CD14-positive monocyte (primary cell): ENCODE data around the gene SLC35E1. TPM values are rescaled to one million over a fixed set of nuclear protein-coding genes. Genes with fewer than 3 reads are reported as not detected.

Experiments used
- DNase-seq, 3 donors: peaks; one replicate each; pipeline ENCODE4 v3.0.0-alpha.2; 2011 to 2022
- H2AFZ ChIP-seq: 2 replicates; pipeline ENCODE4 v1.6.0; 2012; ENCODE audit warnings: mild to moderate bottlenecking, low read depth, low read length, inconsistent platforms; ENCODE audit not compliant: insufficient read depth, poor library complexity, severe bottlenecking
- H3K27ac ChIP-seq, 2 donors: 1 replicate in 1 of 2; 2 replicates in 1 of 2; pipeline ENCODE4 v1.5.1; 2012 to 2013; ENCODE audit warnings: low read length in 2 of 2, control low read depth in 1 of 2, inconsistent platforms in 1 of 2, low read depth in 1 of 2, mild to moderate bottlenecking in 1 of 2
- H3K27me3 ChIP-seq, 2 donors: one replicate each; pipeline versions ENCODE4 v1.6.0 to v1.6.1; 2011 to 2013; ENCODE audit warnings: low read length in 2 of 2; ENCODE audit not compliant: control insufficient read depth in 2 of 2, insufficient read depth in 2 of 2
- H3K36me3 ChIP-seq, 2 donors: replicated peaks in 1 of 2; 1 replicate in 1 of 2; 2 replicates in 1 of 2; pipeline versions ENCODE4 v1.5.1 to v1.6.1; 2012 to 2013; ENCODE audit warnings: low read length in 2 of 2, control low read depth in 1 of 2, inconsistent platforms in 1 of 2, mild to moderate bottlenecking in 1 of 2; ENCODE audit not compliant: insufficient read depth in 2 of 2, control insufficient read depth in 1 of 2
- H3K4me1 ChIP-seq, 2 donors: 1 replicate in 1 of 2; 2 replicates in 1 of 2; pipeline versions ENCODE4 v1.5.1 to v1.6.1; 2012 to 2013; ENCODE audit warnings: low read length in 2 of 2, control low read depth in 1 of 2, inconsistent platforms in 1 of 2, mild to moderate bottlenecking in 1 of 2, moderate library complexity in 1 of 2; ENCODE audit not compliant: insufficient read depth in 2 of 2, control insufficient read depth in 1 of 2
- H3K4me2 ChIP-seq: replicated peaks from 2 replicates; pipeline ENCODE3; 2012; ENCODE audit warnings: low read length, moderate library complexity, mild to moderate bottlenecking; ENCODE audit not compliant: poor library complexity, severe bottlenecking; ENCODE audit errors: extremely low read depth
- H3K4me3 ChIP-seq, 3 experiments: fragments of 200-600 bp in 1 of 3; sonication (generic) in 1 of 3; replicated peaks in 1 of 3; 1 replicate in 2 of 3; 2 replicates in 1 of 3; pipeline ENCODE4 v1.5.1; 2011 to 2013; ENCODE audit warnings: low read length in 3 of 3, mild to moderate bottlenecking in 3 of 3, control low read depth in 2 of 3, low read depth in 2 of 3, inconsistent platforms in 1 of 3, moderate library complexity in 1 of 3
- H3K79me2 ChIP-seq: 2 replicates; pipeline ENCODE4 v1.6.0; 2012; ENCODE audit warnings: mild to moderate bottlenecking, control low read depth, inconsistent platforms, low read length, moderate library complexity; ENCODE audit not compliant: insufficient read depth
- H3K9ac ChIP-seq: 2 replicates; pipeline ENCODE4 v1.6.0; 2017; ENCODE audit warnings: low read length, mild to moderate bottlenecking; ENCODE audit not compliant: insufficient read depth, poor library complexity, severe bottlenecking
- H3K9me3 ChIP-seq, 2 donors: replicated peaks in 1 of 2; 1 replicate in 1 of 2; 2 replicates in 1 of 2; pipeline versions ENCODE4 v1.5.1 to v1.6.1; 2012 to 2013; ENCODE audit warnings: low read length in 2 of 2, control low read depth in 1 of 2; ENCODE audit not compliant: control insufficient read depth in 1 of 2, insufficient read depth in 1 of 2
- H4K20me1 ChIP-seq: 2 replicates; pipeline ENCODE4 v1.6.0; 2012; ENCODE audit warnings: mild to moderate bottlenecking, low read length, control low read depth, moderate library complexity; ENCODE audit not compliant: insufficient read depth
- H3K27ac Mint-ChIP-seq, 7 donors: one replicate each; pipeline ENCODE4 v1.8.0; 2020; ENCODE audit warnings: mild to moderate bottlenecking in 7 of 7, mixed read lengths in 7 of 7, moderate library complexity in 6 of 7, inconsistent platforms in 2 of 7
- H3K27me3 Mint-ChIP-seq, 3 donors: one replicate each; pipeline ENCODE4 v1.8.0; 2021 to 2022; ENCODE audit warnings: low read depth in 3 of 3, mild to moderate bottlenecking in 3 of 3, mixed read lengths in 3 of 3, moderate library complexity in 3 of 3, inconsistent platforms in 1 of 3
- H3K36me3 Mint-ChIP-seq, 2 donors: one replicate each; pipeline ENCODE4 v1.8.0; 2020; ENCODE audit warnings: mixed read lengths in 2 of 2, inconsistent platforms in 1 of 2, mild to moderate bottlenecking in 1 of 2
- H3K4me1 Mint-ChIP-seq: one replicate; pipeline ENCODE4 v1.8.0; 2020; ENCODE audit warnings: mild to moderate bottlenecking, mixed read lengths
- H3K4me3 Mint-ChIP-seq, 2 donors: one replicate each; pipeline ENCODE4 v1.8.0; 2020; ENCODE audit warnings: mild to moderate bottlenecking in 2 of 2, mixed read lengths in 2 of 2, moderate library complexity in 1 of 2
- H3K9me3 Mint-ChIP-seq, 7 donors: one replicate each; pipeline ENCODE4 v1.8.0; 2020 to 2022; ENCODE audit warnings: mixed read lengths in 7 of 7, mild to moderate bottlenecking in 6 of 7, moderate library complexity in 6 of 7, inconsistent platforms in 2 of 7
- WGBS: methylation state at CpG from one replicate; pipeline ENCODE4 v1.1.5; 2013; ENCODE audit warnings: missing lambda C conversion rate; ENCODE audit not compliant: insufficient coverage; 5-methylcytosine and 5-hydroxymethylcytosine counted together
- intact Hi-C, 2 donors: fragments of 100-400 bp; cut with micrococcal nuclease; formaldehyde crosslinking; loops; one replicate each; pipeline versions ENCODE4 v1.15.0 to v1.15.1; 2023
- polyA plus RNA-seq, 3 donors: library from polyadenylated mRNA; depleted of rRNA in 1 of 3; unstranded in 2 of 3; stranded (reverse) in 1 of 3; fragments of 300-500 nt in 2 of 3; fragments of >200 nt in 1 of 3; fragmentation: Illumina TruSeq in 2 of 3; gene quantifications; 1 replicate in 2 of 3; 2 replicates in 1 of 3; pipeline ENCODE4 v1.2.3, GENCODE V29; 2012 to 2021
- TF ChIP-seq, protein P1 (sequence below): fragments of 200-600 bp; IDR thresholded peaks from one replicate; pipeline ENCODE4 v1.8.0; 2022; ENCODE audit warnings: antibody characterized with exemption, mild to moderate bottlenecking

The SLC35E1 gene
- polyA plus RNA-seq, 3 donors: 12.1 to 28.8 (median 13.5) TPM

GRCh38 chr19:16524991-16525734 is 47.1 kb downstream of the SLC35E1 start:
- no peaks in the 10 kb centered on the region for H3K27me3 Mint-ChIP-seq
- intact Hi-C loops: no loop called here

GRCh38 chr19:16522559-16523377 is 49.4 kb downstream of the SLC35E1 start:
- DNase-seq: no peak
- no peaks in the 10 kb centered on the region for H3K79me2 ChIP-seq
- Mint-ChIP-seq H3K27ac (peak overlapping the region in 1 of 7 donors; percentile 40), H3K4me1 (no peaks in the 10 kb centered on the region), H3K9me3 (peaks cover 0 to 4% (median 0%) of the 10 kb centered on the region in 7 donors), H3K4me3 (no peak overlapping the region), H3K27me3 (no peaks in the 10 kb centered on the region), H3K36me3 (peaks cover 76 to 99% of the 10 kb centered on the region in 2 donors)
- no peaks in the 10 kb centered on the region for H3K27me3 ChIP-seq
- no peak overlapping the region for H3K4me2 ChIP-seq
- peaks cover 20% of the 10 kb centered on the region for H4K20me1 ChIP-seq
- intact Hi-C loops: no loop called here
- H3K36me3 ChIP-seq: peaks cover 89 to 97% of the 10 kb centered on the region in 2 donors
- 95% methylated on average over 22 of the region's 25 CpGs for WGBS
- no peak overlapping the region for H3K9ac ChIP-seq
- TF ChIP-seq, protein P1, sequence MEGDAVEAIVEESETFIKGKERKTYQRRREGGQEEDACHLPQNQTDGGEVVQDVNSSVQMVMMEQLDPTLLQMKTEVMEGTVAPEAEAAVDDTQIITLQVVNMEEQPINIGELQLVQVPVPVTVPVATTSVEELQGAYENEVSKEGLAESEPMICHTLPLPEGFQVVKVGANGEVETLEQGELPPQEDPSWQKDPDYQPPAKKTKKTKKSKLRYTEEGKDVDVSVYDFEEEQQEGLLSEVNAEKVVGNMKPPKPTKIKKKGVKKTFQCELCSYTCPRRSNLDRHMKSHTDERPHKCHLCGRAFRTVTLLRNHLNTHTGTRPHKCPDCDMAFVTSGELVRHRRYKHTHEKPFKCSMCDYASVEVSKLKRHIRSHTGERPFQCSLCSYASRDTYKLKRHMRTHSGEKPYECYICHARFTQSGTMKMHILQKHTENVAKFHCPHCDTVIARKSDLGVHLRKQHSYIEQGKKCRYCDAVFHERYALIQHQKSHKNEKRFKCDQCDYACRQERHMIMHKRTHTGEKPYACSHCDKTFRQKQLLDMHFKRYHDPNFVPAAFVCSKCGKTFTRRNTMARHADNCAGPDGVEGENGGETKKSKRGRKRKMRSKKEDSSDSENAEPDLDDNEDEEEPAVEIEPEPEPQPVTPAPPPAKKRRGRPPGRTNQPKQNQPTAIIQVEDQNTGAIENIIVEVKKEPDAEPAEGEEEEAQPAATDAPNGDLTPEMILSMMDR: no peak
- no peak overlapping the region for H3K27ac ChIP-seq
- no peaks in the 10 kb centered on the region for H3K9me3 ChIP-seq
- no peak overlapping the region for H2AFZ ChIP-seq
- no peak overlapping the region for H3K4me3 ChIP-seq
- H3K4me1 ChIP-seq: no peaks in the 10 kb centered on the region

More at GRCh38 chr19:16524991-16525734, 47.1 kb downstream of the SLC35E1 start:
- Histone ChIP-seq H3K4me2 (no peak overlapping the region), H3K9ac (no peak overlapping the region), H3K27me3 (no peaks in the 10 kb centered on the region), H3K4me1 (no peaks in the 10 kb centered on the region), H3K9me3 (no peaks in the 10 kb centered on the region), H3K27ac (no peak overlapping the region), H3K79me2 (no peaks in the 10 kb centered on the region), H3K4me3 (no peak overlapping the region), H4K20me1 (peaks cover 18% of the 10 kb centered on the region), H2AFZ (no peak overlapping the region), H3K36me3 (peaks cover 93 to 97% of the 10 kb centered on the region in 2 donors)
- Mint-ChIP-seq H3K4me3 (no peak overlapping the region), H3K4me1 (no peaks in the 10 kb centered on the region), H3K36me3 (peaks cover 72 to 99% of the 10 kb centered on the region in 2 donors), H3K27ac (no peak overlapping the region), H3K9me3 (peaks cover 0 to 4% (median 0%) of the 10 kb centered on the region in 7 donors)
- WGBS: 96% methylated on average over 42 of the region's 54 CpGs
- no peak for DNase-seq
- TF ChIP-seq, protein P1: no peak
